Stimulated activated CD8-positive, alpha-beta memory T cell treated with anti-CD3 and anti-CD28 coated beads, Interleukin-7, amount 100 ng/mL, for 4 hours (primary cell): ENCODE measurements around the gene PLPPR2.
A peak's percentile ranks its signal among the peaks of the same experiment; 100 is the strongest.
"Not testable (repeated sequence)": the region's sequence is repeated elsewhere in the genome, so short reads cannot be mapped to it uniquely, and the experiment has no call there.

ENCODE experiments used
- DNase-seq, 2 donors: peaks; one replicate each; pipeline ENCODE4 v3.0.0-alpha.2; 2020; ENCODE audit warnings: low read depth in 2 of 2

PLPPR2 gene

GRCh38 chr19:11340099-11340467 is 15.1 kb upstream of the PLPPR2 start:
- DNase-seq = not testable (repeated sequence)

GRCh38 chr19:11342429-11342828 is 12.8 kb upstream of the PLPPR2 start:
- no peak for DNase-seq

- DNase-seq = no peak
These were observed 10.0 kb upstream of the PLPPR2 start for GRCh38 chr19:11345122-11345803.

- DNase-seq = peak; percentile 98 to 99
These were observed 8.9 kb upstream of the PLPPR2 start, which contains the start of the genes CCDC159 and TMEM205 for GRCh38 chr19:11346104-11346940. CCDC159 (plus strand) TSS chr19:11346519; CDS start chr19:11346607, 88 bp downstream. TMEM205 (minus strand) TSS chr19:11346268; CDS start chr19:11345619, 649 bp downstream.

GRCh38 chr19:11347546-11348039 is 7.6 kb upstream of the PLPPR2 start:
- DNase-seq = no peak

- DNase-seq = no peak
These were observed 6.1 kb upstream of the PLPPR2 start for GRCh38 chr19:11349171-11349570.

GRCh38 chr19:11354102-11354501 is 1.1 kb upstream of the PLPPR2 start:
- DNase-seq = not testable (repeated sequence)

- no peak for DNase-seq
These were observed 804 bp downstream of the PLPPR2 start for GRCh38 chr19:11356074-11356397.

GRCh38 chr19:11356676-11357550 is 1.7 kb downstream of the PLPPR2 start:
- no peak for DNase-seq

GRCh38 chr19:11359421-11359820 is 4.2 kb downstream of the PLPPR2 start:
- no peak for DNase-seq

- no peak for DNase-seq
These were observed 6.0 kb downstream of the PLPPR2 start for GRCh38 chr19:11361037-11361770.

- no peak for DNase-seq
These were observed 6.8 kb downstream of the PLPPR2 start for GRCh38 chr19:11361771-11362731.

- DNase-seq = no peak
These were observed 8.6 kb downstream of the PLPPR2 start for GRCh38 chr19:11363881-11364280.

- no peak for DNase-seq
These were observed 9.2 kb downstream of the PLPPR2 start for GRCh38 chr19:11364296-11364904.

- DNase-seq = no peak
These were observed 9.7 kb downstream of the PLPPR2 start for GRCh38 chr19:11364935-11365334.

GRCh38 chr19:11365557-11366117 is 10.4 kb downstream of the PLPPR2 start:
- DNase-seq = no peak

GRCh38 chr19:11367528-11367927 is 12.3 kb downstream of the PLPPR2 start:
- no peak for DNase-seq

GRCh38 chr19:11370744-11371143 is 15.5 kb downstream of the PLPPR2 start:
- no peak for DNase-seq

GRCh38 chr19:11373166-11373884 is 18.1 kb downstream of the PLPPR2 start:
- DNase-seq = no peak
